Left lung (tissue), 10 donors: ENCODE data around the gene CACNA2D3. TPM values are rescaled to one million over a fixed set of nuclear protein-coding genes. Genes with fewer than 3 reads are reported as not detected.
A peak's percentile ranks its signal among the peaks of the same experiment; 100 is the strongest.

Experiments used
- ATAC-seq: fragments of 200-7000 bp; cut with Tn5 transposase; one replicate; pipeline ENCODE4 v1.9.1; 2020; ENCODE audit warnings: moderate library complexity
- DNase-seq, 4 donors: peaks; one replicate each; pipeline ENCODE4 v3.0.0-alpha.2; 2013 to 2020
- H3K27ac ChIP-seq, 2 donors: fragments of 200-600 bp; sonication (generic) in 1 of 2; one replicate each; pipeline versions ENCODE4 v1.5.0 to v1.8.0; 2020 to 2021
- H3K27me3 ChIP-seq, 2 donors: fragments of 200-600 bp; sonication (generic) in 1 of 2; one replicate each; pipeline versions ENCODE4 v1.5.0 to v1.8.0; 2020 to 2021
- H3K36me3 ChIP-seq, 2 donors: fragments of 200-600 bp; sonication (generic) in 1 of 2; one replicate each; pipeline versions ENCODE4 v1.5.0 to v1.8.0; 2020 to 2021
- H3K4me1 ChIP-seq, 2 donors: fragments of 200-600 bp; one replicate each; pipeline ENCODE4 v1.8.0; 2021
- H3K4me3 ChIP-seq, 2 donors: fragments of 200-600 bp; sonication (generic) in 1 of 2; one replicate each; pipeline versions ENCODE4 v1.5.0 to v1.8.0; 2020 to 2021; ENCODE audit warnings: mild to moderate bottlenecking in 1 of 2
- H3K9me3 ChIP-seq, 2 donors: fragments of 200-600 bp; sonication (generic) in 1 of 2; one replicate each; pipeline versions ENCODE4 v1.5.0 to v1.8.0; 2020 to 2021
- CTCF ChIP-seq, 2 donors: fragments of 200-600 bp; sonication (generic) in 1 of 2; IDR thresholded peaks; one replicate each; pipeline versions ENCODE4 v1.5.0 to v1.8.0; 2021; ENCODE audit warnings: antibody characterized with exemption in 2 of 2
- intact Hi-C, 2 donors: fragments of 100-400 bp; cut with DNase I; formaldehyde crosslinking; loops; one replicate each; pipeline versions ENCODE4 v1.11.2 to v1.14.2; 2022
- polyA plus RNA-seq, 6 donors: library from polyadenylated mRNA; unstranded; fragments of 120-200 nt; gene quantifications; one replicate each; pipeline ENCODE4 v1.2.1, GENCODE V29; 2013; ENCODE audit not compliant: insufficient read length in 6 of 6
- total RNA-seq, 2 donors: library from RNA; stranded (reverse); fragmentation: NEBNext Ultra II Directional; extraction: Animal tissue kit (Norgen Biotek cat#: 25700); gene quantifications; one replicate each; pipeline ENCODE4 v1.2.1, GENCODE V29; 2021
- donor health status: DM: no; HTN: yes; CAD: no.
- donor health status: DM: no; HTN: no; CAD: no.

CACNA2D3 gene
- total and polyA plus RNA-seq, 8 donors, result 1.1 to 2.7 (median 1.5) TPM

- Histone ChIP-seq H3K4me1 (no peaks in the 10 kb centered on the region), H3K4me3 (no peak overlapping the region), H3K36me3 (no peaks in the 10 kb centered on the region), H3K9me3 (no peaks in the 10 kb centered on the region), H3K27ac (no peak overlapping the region), H3K27me3 (peaks cover 0 to 2% of the 10 kb centered on the region in 2 donors)
- TF ChIP-seq CTCF (IDR thresholded peaks at IDR 0.05), result no peak
- intact Hi-C loops, result no loop called here
- DNase-seq, result no peak
- ATAC-seq, result no peak
Measured at GRCh38 chr3:54139630-54140029, 17.3 kb downstream of the CACNA2D3 start.

- Histone ChIP-seq H3K36me3 (no peaks in the 10 kb centered on the region), H3K9me3 (no peaks in the 10 kb centered on the region), H3K27me3 (peaks cover 0 to 23% of the 10 kb centered on the region in 2 donors), H3K27ac (no peak overlapping the region), H3K4me1 (no peaks in the 10 kb centered on the region), H3K4me3 (no peak overlapping the region)
- DNase-seq (no peak), ATAC-seq (no peak)
- no peak for TF ChIP-seq CTCF (IDR thresholded peaks at IDR 0.05)
- intact Hi-C loops, result no loop called here
Measured at GRCh38 chr3:54144284-54144683, 21.9 kb downstream of the CACNA2D3 start.

- DNase-seq, result peak in 3 of 4 donors; percentile 36 to 82 (median 48)
- Histone ChIP-seq H3K4me3 (no peak overlapping the region), H3K4me1 (no peaks in the 10 kb centered on the region), H3K9me3 (no peaks in the 10 kb centered on the region), H3K27ac (no peak overlapping the region), H3K27me3 (peaks cover 0 to 23% of the 10 kb centered on the region in 2 donors), H3K36me3 (no peaks in the 10 kb centered on the region)
- intact Hi-C loops, result no loop called here
- ATAC-seq, result peak; percentile 96
- peak; percentile 37 to 44 for TF ChIP-seq CTCF (IDR thresholded peaks at IDR 0.05)
Measured at GRCh38 chr3:54146506-54147239, 24.3 kb downstream of the CACNA2D3 start.

GRCh38 chr3:54150864-54151467 is 28.6 kb downstream of the CACNA2D3 start:
- intact Hi-C loops, result no loop called here
- H3K9me3 ChIP-seq, result no peaks in the 10 kb centered on the region
- DNase-seq, result no peak
- no peak for TF ChIP-seq CTCF (IDR thresholded peaks at IDR 0.05)
- no peak overlapping the region for H3K4me3 ChIP-seq
- H3K36me3 ChIP-seq, result no peaks in the 10 kb centered on the region
- ATAC-seq, result no peak
- H3K4me1 ChIP-seq, result no peaks in the 10 kb centered on the region
- no peak overlapping the region for H3K27ac ChIP-seq
- peaks cover 0 to 17% of the 10 kb centered on the region in 2 donors for H3K27me3 ChIP-seq

GRCh38 chr3:54153477-54153876 is 31.1 kb downstream of the CACNA2D3 start:
- H3K4me1 ChIP-seq, result no peaks in the 10 kb centered on the region
- H3K27me3 ChIP-seq, result no peaks in the 10 kb centered on the region
- intact Hi-C loops, result no loop called here
- no peak overlapping the region for H3K4me3 ChIP-seq
- ATAC-seq (no peak), DNase-seq (no peak)
- no peak for TF ChIP-seq CTCF (IDR thresholded peaks at IDR 0.05)
- no peak overlapping the region for H3K27ac ChIP-seq
- no peaks in the 10 kb centered on the region for H3K36me3 ChIP-seq
- H3K9me3 ChIP-seq, result no peaks in the 10 kb centered on the region
